Calu3 (cell line): Measurements from ENCODE around the gene LONRF3. TPM values are rescaled to one million over a fixed set of nuclear protein-coding genes. Genes with fewer than 3 reads are reported as not detected.

Experiments used
- BruUV-seq: library from RNA; stranded (reverse); fragments of 400-500 nt; replicated peaks from 2 replicates; lab custom pipeline; 2021; lab: Mats Ljungman, UMichigan
- CTCF ChIA-PET: fragments of 300-600 bp; sonication (Branson Sonifier 250); formaldehyde crosslinking; loops from one replicate; lab custom pipeline; 2022; ENCODE audit warnings: antibody characterized with exemption; lab: Charles Lee
- DNase-seq: peaks from one replicate; pipeline ENCODE4 v3.0.0; 2022
- H3K27ac Mint-ChIP-seq: one replicate; pipeline ENCODE4 v1.8.0; 2022; ENCODE audit warnings: mixed read lengths; ENCODE audit not compliant: unreplicated experiment
- H3K27me3 Mint-ChIP-seq: one replicate; pipeline ENCODE4 v1.8.0; 2022; ENCODE audit warnings: mixed read lengths; ENCODE audit not compliant: unreplicated experiment
- H3K36me3 Mint-ChIP-seq: one replicate; pipeline ENCODE4 v1.8.0; 2022; ENCODE audit warnings: mild to moderate bottlenecking, moderate library complexity, mixed read lengths; ENCODE audit not compliant: insufficient read depth, unreplicated experiment
- H3K4me1 Mint-ChIP-seq: one replicate; pipeline ENCODE4 v1.8.0; 2022; ENCODE audit warnings: mild to moderate bottlenecking, low read depth, mixed read lengths; ENCODE audit not compliant: unreplicated experiment
- H3K4me3 Mint-ChIP-seq: one replicate; pipeline ENCODE4 v1.8.0; 2022; ENCODE audit warnings: mild to moderate bottlenecking, low read depth, moderate library complexity, mixed read lengths; ENCODE audit not compliant: unreplicated experiment
- H3K9me3 Mint-ChIP-seq: one replicate; pipeline ENCODE4 v1.8.0; 2022; ENCODE audit warnings: low read depth, mixed read lengths; ENCODE audit not compliant: unreplicated experiment
- intact Hi-C: fragments of 100-400 bp; cut with micrococcal nuclease; formaldehyde crosslinking; loops from one replicate; pipeline ENCODE4 v1.10.0; 2022; ENCODE audit not compliant: unreplicated experiment
- total RNA-seq: library from RNA; stranded (reverse); gene quantifications from 2 replicates; pipeline ENCODE4 v1.2.3, GENCODE V29; 2022
- TF ChIP-seq, protein P1 (sequence below): fragments of 200-600 bp; IDR thresholded peaks from one replicate; pipeline ENCODE4 v1.8.0; 2022; ENCODE audit warnings: antibody characterized with exemption; ENCODE audit not compliant: unreplicated experiment

Gene LONRF3
- total RNA-seq, 1 experiment from 2014 or later, result 6.7 TPM

GRCh38 chrX:119030990-119031389 lies 56.6 kb downstream of the LONRF3 start:
- Mint-ChIP-seq H3K4me1 (no peaks in the 10 kb centered on the region), H3K9me3 (no peaks in the 10 kb centered on the region)

DNA sequence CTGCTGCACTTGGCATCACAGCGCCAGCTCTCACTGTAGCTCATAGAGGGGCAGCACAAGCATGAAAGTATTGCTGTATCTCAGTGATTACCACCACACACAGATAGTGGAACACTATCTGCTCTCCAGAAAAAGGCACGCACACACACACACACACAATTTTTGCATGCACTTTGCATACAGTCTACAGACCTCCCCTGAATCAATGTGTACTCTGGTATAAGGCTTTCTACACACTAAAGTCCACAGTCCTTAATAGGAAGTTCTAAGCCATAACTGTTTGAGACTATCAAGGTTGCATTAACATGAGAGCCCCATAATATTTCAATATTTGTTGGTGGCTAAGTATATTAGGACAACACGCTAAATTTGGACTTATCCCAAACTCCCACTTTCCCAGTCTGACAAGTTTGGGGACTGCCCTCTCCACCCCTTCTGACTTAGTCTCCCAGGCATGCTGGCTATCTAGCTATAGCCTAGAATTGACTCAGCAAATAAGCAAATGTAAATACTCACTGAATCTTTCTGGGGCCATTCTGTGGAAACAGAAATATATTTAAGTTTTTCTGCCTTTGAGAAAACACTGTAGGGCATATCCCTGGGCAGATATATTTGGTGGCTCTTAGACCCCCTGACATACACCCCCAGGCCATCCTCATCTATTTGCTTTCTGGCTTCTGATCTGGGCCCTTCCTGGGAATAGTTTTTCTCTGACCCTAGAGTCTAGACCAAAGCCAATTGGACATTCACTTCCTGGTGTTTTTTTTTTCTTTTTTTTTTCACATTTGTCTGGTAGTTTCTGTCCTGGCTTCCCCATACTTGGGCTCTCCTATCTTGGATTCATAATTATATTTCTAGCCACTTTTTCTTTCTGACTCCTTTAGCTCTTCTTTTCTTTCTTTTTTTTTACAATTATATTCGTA lies 62.0 kb downstream of the LONRF3 start:
- DNase-seq, result no peak

More at GRCh38 chrX:119030990-119031389, 56.6 kb downstream of the LONRF3 start:
- intact Hi-C loops, result no loop called here
- CTCF ChIA-PET, result no interaction called here
- TF ChIP-seq, protein P1, sequence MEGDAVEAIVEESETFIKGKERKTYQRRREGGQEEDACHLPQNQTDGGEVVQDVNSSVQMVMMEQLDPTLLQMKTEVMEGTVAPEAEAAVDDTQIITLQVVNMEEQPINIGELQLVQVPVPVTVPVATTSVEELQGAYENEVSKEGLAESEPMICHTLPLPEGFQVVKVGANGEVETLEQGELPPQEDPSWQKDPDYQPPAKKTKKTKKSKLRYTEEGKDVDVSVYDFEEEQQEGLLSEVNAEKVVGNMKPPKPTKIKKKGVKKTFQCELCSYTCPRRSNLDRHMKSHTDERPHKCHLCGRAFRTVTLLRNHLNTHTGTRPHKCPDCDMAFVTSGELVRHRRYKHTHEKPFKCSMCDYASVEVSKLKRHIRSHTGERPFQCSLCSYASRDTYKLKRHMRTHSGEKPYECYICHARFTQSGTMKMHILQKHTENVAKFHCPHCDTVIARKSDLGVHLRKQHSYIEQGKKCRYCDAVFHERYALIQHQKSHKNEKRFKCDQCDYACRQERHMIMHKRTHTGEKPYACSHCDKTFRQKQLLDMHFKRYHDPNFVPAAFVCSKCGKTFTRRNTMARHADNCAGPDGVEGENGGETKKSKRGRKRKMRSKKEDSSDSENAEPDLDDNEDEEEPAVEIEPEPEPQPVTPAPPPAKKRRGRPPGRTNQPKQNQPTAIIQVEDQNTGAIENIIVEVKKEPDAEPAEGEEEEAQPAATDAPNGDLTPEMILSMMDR, result no peak
- Mint-ChIP-seq H3K36me3 (no peaks in the 10 kb centered on the region), H3K27me3 (peaks cover 28% of the 10 kb centered on the region), H3K27ac (no peak overlapping the region), H3K4me3 (no peak overlapping the region)
- BruUV-seq, result no TSS peak
- DNase-seq, result no peak

GRCh38 chrX:119040432-119040831 lies 66.0 kb downstream of the LONRF3 start:
- Mint-ChIP-seq H3K9me3 (no peaks in the 10 kb centered on the region), H3K4me1 (peaks cover 19% of the 10 kb centered on the region), H3K4me3 (no peak overlapping the region), H3K27me3 (no peaks in the 10 kb centered on the region), H3K36me3 (no peaks in the 10 kb centered on the region), H3K27ac (no peak overlapping the region)
- TF ChIP-seq, protein P1, result no peak
- intact Hi-C loops, result no loop called here
- BruUV-seq, result no TSS peak
- DNase-seq, result no peak
- CTCF ChIA-PET, result no interaction called here

More for the DNA sequence above, 62.0 kb downstream of the LONRF3 start:
- intact Hi-C loops, result no loop called here
- BruUV-seq, result no TSS peak
- H3K4me1 Mint-ChIP-seq, result peaks cover 8% of the 10 kb centered on the region
- H3K4me3 Mint-ChIP-seq, result no peak overlapping the region
- no peaks in the 10 kb centered on the region for H3K36me3 Mint-ChIP-seq
- CTCF ChIA-PET, result interaction anchor here (0.6 kb wide), 1 partner anchor 218 kb away, joined by 3 read pairs; no protein-coding TSS in a partner anchor
- peaks cover 22% of the 10 kb centered on the region for H3K27me3 Mint-ChIP-seq
- H3K27ac Mint-ChIP-seq, result no peak overlapping the region
- H3K9me3 Mint-ChIP-seq, result no peaks in the 10 kb centered on the region
- TF ChIP-seq, protein P1, result no peak

- peak; percentile 29 for DNase-seq
- Mint-ChIP-seq H3K36me3 (no peaks in the 10 kb centered on the region), H3K27me3 (no peaks in the 10 kb centered on the region), H3K4me3 (no peak overlapping the region), H3K4me1 (peaks cover 19% of the 10 kb centered on the region), H3K27ac (no peak overlapping the region), H3K9me3 (no peaks in the 10 kb centered on the region)
- BruUV-seq, result no TSS peak
- CTCF ChIA-PET, result interaction anchor here (0.6 to 0.9 kb wide), 3 partner anchors 26 to 411 kb away, joined by 3 to 8 read pairs (median 4); no protein-coding TSS in a partner anchor
- intact Hi-C loops, result no loop called here
- TF ChIP-seq, protein P1, result no peak
These were observed 66.8 kb downstream of the LONRF3 start for GRCh38 chrX:119041175-119041574.
